HG02588 (cell line): ENCODE results near the gene GABRB2.

ENCODE experiments used
- ATAC-seq: cut with Tn5 transposase; IDR thresholded peaks from one replicate; pipeline ENCODE4 v1.9.1; 2021; ENCODE audit warnings: mild to moderate bottlenecking, moderate library complexity; ENCODE audit not compliant: unreplicated experiment

The GABRB2 gene

DNA sequence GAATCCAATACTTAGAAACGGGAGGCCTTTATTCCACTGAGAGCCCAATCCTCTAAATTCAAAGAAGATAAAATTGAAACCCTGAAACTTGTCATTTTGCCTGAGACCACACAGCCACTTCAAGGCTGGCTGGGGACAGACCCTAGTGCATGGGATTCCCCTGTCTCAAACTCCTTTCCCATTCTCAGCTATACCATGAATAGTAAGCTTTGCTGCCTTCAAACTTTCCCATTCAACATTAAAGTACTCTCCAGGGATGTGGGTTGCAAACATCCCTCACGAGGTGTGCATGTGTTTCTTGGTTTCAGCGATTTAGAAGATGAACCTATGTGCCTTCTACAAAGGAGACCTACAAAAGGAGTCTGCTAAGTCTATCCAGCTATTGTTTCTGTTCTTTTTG is 64.6 kb downstream of the GABRB2 start:
- peak; percentile 70 for ATAC-seq

GRCh38 chr5:161471211-161471950 is 75.1 kb downstream of the GABRB2 start:
- ATAC-seq: no peak

DNA sequence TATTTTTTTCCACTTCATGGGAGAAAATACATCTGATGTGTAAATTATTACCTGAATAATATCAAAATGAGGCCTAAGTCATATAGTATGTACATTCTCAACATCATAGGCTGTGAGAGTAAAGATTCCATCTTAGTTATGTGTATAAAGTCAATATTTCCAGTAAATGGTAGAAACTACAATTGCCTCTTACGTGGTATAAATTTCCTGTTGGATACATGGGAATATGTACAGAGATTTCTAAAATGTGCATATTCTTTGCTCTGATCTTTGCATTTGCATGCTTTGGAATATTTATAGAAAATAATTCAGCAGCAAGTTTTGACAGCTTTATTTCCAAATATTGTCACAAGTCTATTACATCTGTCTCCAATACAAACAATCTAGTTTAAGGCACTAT is 78.8 kb downstream of the GABRB2 start:
- ATAC-seq: no peak

GRCh38 chr5:161460741-161461140 is 85.8 kb downstream of the GABRB2 start:
- ATAC-seq: no peak

DNA sequence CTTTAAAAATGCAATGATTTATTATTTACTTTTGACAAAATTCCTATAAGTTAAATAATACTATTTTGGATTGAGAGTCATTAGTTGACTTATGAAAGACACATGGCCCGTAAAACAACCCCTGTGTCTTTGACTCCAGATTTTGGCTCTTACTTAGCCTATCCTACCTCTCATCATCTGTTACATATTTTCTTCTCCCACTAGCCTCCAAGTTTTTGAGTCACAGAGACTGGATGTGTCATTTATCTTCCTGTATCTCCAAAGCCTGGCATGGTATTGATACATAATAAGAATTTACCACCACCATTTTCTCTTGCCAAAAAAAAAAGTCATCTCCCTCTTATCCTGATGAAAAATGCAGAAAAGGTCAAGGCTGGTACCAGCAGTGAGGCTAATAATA is 99.9 kb downstream of the GABRB2 start:
- ATAC-seq: no peak

DNA sequence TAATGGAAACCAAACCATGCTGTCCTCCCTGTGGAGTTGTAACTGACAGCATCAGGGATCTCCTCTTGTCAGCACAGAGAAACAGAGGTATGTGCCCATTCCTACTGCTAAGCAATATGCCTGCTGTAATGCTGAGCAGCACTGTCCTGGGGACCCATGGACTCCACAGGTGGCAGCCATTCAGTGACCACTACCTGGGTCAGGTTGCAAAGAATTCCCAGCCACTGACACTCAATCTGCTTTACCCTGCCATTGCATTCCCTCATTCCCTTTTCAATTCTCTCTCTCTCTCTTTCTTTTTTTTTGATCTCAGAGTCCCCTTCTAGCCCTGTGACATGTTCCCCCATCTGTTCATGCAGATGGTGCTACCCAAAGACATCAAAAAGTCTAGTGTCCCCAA is 104.1 kb downstream of the GABRB2 start:
- ATAC-seq: no peak

GRCh38 chr5:161432798-161433197 is 113.7 kb downstream of the GABRB2 start:
- no peak for ATAC-seq

DNA sequence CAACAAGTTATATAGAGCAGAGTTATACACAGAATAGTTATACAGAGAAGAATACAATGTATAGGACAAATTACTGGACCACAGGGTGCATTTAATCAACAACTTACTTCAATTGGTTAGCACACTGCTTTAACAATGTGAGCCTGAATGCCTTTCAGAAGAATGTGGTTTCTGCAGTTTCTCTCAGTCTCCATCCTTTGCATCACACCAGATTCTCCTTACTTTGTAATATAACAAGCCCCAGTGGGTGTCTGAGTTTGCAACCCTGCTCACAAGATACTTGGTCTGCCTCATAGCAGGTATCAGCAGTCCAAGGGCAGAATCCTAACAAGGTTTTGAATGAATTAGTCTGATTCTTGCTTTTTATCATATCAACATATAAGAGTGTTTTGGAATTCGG is 114.6 kb downstream of the GABRB2 start:
- no peak for ATAC-seq

DNA sequence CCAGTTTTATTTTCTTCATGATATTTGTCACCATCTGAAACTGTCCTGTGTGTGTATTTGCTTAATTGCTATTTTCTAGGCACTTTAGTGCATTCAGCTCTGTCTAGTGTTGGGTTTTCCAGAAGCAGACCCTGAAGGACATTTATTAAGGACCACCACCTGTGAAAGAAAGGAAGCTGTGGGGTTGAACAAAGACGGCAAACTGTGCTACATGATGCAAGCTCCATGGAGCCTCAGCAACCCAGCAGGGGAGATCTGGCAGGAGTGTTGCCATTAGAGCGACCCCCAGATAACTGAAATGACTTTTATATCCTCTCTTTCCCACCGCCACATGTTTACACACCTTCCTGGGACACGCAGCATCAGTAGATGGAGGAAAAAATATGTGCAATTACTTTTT is 125.5 kb downstream of the GABRB2 start:
- no peak for ATAC-seq

DNA sequence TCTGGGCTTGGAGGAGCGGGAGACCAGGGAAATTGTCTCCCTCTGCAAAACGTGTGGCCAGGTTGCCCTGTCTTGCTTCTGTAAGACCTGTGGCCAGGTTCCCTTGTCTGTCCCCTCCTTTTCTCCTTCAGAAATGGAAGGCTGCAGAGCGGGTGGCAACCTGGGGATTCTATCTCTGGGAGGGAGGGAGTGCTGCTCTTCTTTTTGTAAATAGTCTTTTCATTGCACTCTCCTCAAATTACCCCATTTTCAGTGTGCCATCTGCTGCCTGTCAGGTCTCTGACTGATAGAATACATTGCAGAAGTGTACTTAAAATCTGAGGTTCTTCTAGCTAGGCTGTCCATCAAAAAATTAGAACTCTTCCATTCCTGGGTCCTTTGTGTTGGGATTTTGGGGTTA is 126.0 kb downstream of the GABRB2 start:
- ATAC-seq: no peak

DNA sequence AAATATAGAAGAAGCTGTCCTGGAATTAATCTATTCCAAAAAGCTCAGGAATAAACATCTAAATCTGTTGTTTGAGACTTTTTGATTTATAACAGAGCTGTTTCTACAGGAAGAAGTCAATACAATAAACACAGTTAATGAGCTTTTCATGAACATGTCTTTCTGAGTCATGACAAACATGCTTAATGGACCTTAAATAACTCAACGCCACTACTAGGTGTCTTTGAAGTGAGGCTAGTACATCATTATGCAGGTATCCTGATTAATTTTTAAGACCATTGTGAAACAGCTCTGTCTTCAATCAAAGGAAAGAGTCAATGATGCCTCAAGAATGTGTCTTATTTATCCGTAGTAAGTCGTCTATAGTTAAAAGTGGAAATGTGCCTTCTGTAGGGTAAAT is 131.6 kb downstream of the GABRB2 start:
- no peak for ATAC-seq

DNA sequence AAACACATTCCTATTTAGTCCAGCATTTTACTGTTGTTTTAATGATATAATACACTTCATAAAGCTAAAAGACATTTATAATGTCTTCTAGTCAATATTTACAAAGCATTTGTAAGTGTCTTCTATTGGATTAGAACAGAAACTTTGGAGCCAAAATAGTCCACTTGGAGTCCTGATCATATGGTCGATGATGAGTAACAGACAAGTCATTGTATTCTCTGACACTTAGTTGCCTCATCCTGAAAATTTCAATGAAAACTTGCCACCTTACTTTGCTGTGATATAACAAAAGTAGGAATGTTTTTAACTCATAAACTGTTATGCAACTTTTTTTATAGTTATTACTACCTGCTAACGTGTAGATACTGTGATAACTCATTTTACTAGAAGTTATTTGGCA is 132.5 kb downstream of the GABRB2 start:
- no peak for ATAC-seq

- no peak for ATAC-seq
Observed at GRCh38 chr5:161412792-161413191, 133.7 kb downstream of the GABRB2 start.

- ATAC-seq: no peak
Observed at GRCh38 chr5:161411156-161411555, 135.4 kb downstream of the GABRB2 start.

- ATAC-seq: no peak
Observed at GRCh38 chr5:161410640-161411039, 135.9 kb downstream of the GABRB2 start.

GRCh38 chr5:161409471-161409870 is 137.1 kb downstream of the GABRB2 start:
- ATAC-seq: no peak

DNA sequence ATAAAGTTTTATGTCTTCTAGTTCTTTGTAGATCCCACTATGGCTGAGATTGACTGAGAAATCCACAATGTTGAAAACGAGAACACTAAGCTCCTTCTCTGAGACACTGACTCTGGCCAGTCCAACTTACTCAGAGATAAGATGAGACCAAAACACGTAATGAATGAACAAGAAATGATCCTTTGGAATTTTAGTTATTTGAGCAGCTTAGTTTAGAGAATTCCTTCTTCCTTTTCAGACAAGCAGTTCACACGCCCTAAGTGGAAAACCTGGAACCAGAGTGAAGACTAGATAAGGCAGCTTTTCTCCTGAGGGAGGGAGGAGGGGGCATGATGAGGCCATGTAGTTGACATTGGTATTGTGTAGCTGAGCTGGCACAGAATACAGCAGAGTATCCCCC is 139.6 kb downstream of the GABRB2 start:
- ATAC-seq: no peak

- no peak for ATAC-seq
Observed at GRCh38 chr5:161403996-161404395, 142.5 kb downstream of the GABRB2 start.

- ATAC-seq: no peak
Observed at GRCh38 chr5:161403121-161403520, 143.4 kb downstream of the GABRB2 start.

- ATAC-seq: no peak
Observed at GRCh38 chr5:161400583-161400982, 145.9 kb downstream of the GABRB2 start.

DNA sequence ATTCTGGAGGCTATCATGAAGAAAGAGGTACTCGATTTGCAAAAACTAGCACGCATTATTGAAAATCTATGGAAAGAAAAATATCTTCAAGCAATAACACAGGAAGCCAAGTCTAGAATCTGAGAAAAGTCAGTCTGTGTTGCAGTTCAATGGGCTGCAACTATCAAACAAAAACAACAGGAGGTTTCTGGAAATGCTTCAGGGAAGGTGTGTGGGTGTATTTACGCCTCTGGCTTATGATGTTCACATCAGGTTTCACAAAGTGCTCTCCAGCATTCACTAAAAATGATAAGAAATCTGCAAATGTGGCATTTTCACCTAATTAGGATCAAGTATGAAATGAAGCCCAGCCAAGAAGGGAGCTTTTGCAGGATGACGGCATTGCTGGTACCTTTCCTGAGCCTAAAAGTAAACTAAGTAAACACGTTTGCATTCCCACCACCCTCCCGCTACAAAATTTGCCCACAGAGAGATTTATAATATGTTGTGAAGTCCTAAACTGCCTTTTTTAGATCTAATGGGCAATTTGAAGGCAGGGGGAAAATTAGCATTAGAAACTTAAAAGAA is 146.4 kb downstream of the GABRB2 start:
- ATAC-seq: no peak

DNA sequence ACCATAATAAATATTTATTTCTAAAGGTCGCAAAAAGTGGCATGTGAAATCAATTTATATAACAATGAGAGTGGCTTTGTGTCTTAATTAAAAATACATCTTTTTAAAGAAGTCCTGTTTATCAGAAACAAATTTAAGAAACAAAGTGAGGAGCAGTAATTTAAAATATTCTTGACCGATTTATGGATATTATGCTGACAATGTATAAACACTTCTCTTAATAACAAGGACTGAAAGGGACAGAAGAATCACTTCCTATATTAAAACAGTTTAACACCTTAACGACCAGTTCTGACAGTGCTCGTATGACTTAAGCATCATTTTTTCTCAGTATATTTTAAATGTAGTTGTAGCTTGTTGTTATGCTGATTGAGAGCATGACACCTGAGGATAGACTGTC is 149.1 kb downstream of the GABRB2 start:
- ATAC-seq: no peak

- ATAC-seq: no peak
Observed at GRCh38 chr5:161396171-161396570, 150.4 kb downstream of the GABRB2 start.
